HG02678 (cell line): ENCODE measurements around the gene TXLNA.
A peak's percentile ranks its signal among the peaks of the same experiment; 100 is the strongest.
"Not testable (repeated sequence)": the region's sequence is repeated elsewhere in the genome, so short reads cannot be mapped to it uniquely, and the experiment has no call there.

ENCODE experiments used
- ATAC-seq: cut with Tn5 transposase; IDR thresholded peaks from one replicate; pipeline ENCODE4 v1.9.1; 2021; ENCODE audit warnings: mild to moderate bottlenecking, moderate library complexity; ENCODE audit not compliant: unreplicated experiment

The TXLNA gene

GRCh38 chr1:32179443-32180185, at the start of gene TXLNA:
TSS of gene TXLNA (plus strand) at chr1:32179675. CDS start at chr1:32180346, 671 bp downstream.
- ATAC-seq, result peak; percentile 88

DNA sequence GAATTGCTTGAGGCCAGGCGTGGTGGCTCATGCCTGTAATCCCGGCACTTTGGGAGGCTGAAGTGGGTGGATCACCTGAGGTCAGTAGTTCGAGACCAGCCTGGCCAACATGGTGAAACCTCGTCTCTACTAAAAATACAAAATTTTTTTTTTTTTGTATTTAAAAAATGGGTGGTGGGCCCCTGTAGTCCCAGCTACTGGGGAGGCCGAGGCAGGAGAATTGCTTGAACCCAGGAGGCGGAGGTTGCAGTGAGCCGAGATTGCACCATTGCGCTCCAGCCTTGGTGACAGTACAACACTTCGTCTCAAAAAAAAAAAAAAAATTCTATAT, 45.6 kb upstream of the TXLNA start:
- not testable (repeated sequence) for ATAC-seq

DNA sequence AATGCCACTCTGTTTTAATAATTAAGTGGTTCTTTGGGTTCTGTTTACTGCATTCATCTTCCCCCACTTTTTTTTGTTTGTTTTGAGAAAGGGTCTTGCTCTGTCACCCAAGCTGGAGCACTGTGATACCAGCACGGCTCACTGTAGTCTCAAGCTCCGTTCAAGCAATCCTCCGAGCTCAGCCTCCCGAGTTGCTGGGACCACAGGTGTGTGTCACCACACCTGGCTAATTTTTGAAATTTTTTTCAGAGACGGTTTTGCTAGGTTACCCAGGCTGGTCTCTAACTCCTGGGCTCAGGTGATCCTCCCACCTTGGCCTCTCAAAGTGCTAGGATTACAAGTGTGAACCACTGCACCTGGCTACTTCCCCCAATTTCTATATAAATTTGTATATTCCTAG, 42.4 kb upstream of the TXLNA start:
- no peak for ATAC-seq

DNA sequence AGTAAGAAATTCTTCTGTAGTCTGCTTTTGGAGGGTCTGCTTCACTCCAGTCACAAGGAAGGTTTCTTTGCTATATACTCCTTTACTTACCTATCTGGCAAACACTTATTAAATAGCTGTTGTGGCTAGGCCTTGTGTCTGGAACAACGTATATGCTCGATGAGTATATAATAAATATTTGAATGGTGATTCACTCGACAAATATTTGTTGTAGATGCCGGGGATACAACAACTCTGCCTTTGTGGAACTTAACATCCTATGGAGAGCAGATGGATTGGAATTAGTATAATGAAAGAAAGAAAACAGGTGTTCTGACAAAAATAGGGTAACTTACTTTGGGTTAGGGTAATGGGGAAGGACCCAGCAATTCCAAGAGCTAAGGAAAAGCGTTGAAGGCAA, 40.5 kb upstream of the TXLNA start:
- no peak for ATAC-seq

GRCh38 chr1:32142446-32143301, 36.8 kb upstream of the TXLNA start:
- no peak for ATAC-seq

GRCh38 chr1:32143302-32143695, 36.2 kb upstream of the TXLNA start:
- ATAC-seq, result not testable (repeated sequence)

GRCh38 chr1:32144033-32144432, 35.4 kb upstream of the TXLNA start:
- no peak for ATAC-seq

GRCh38 chr1:32147799-32148198, 31.7 kb upstream of the TXLNA start:
- ATAC-seq, result not testable (repeated sequence)

- ATAC-seq, result no peak
Measured at GRCh38 chr1:32150847-32151246, 28.6 kb upstream of the TXLNA start.

DNA sequence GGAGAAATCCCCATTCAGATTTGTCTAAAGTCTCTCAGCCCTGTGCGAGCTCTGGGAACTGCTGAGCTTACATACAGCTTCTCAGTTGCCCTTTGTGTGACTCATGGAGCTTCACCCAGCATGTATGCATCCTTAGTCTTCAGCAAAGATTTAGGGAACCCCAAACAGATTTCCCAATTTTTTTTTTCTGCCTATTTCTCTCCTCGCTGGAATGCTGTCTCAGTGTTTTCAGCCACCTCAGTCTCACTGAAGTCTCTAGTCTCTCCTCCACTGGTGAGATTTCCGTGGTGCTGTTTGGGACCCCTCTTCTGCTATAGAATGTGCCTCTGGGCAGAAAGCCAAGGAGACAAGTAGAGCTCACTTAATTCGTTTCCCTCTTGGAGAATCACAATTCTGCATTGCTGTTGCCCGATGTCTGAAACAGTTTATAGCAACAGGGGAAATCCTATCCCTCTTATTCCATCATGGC, 28.1 kb upstream of the TXLNA start:
- ATAC-seq, result no peak

- no peak for ATAC-seq
Measured at GRCh38 chr1:32159189-32159588, 20.3 kb upstream of the TXLNA start.

GRCh38 chr1:32163405-32163804, 16.1 kb upstream of the TXLNA start:
- ATAC-seq, result no peak

DNA sequence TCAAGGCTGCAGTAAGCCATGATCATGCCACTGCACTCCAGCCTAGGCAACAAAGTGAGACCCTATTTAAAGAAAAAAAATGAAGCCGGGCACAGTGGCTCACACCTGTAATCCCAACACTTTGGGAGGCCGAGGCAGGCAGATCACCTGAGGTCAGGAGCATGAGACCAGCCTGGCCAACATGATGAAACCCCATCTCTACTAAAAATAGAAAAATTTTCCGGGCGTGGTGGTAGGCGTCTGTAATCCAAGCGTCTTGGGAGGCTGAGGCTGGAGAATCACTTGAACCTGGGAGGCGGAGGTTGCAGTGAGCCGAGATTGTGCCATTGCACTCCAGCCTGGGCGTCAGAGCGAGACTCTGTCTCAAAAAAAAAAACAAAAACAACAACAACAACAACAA, 13.8 kb upstream of the TXLNA start:
- ATAC-seq, result not testable (repeated sequence)

DNA sequence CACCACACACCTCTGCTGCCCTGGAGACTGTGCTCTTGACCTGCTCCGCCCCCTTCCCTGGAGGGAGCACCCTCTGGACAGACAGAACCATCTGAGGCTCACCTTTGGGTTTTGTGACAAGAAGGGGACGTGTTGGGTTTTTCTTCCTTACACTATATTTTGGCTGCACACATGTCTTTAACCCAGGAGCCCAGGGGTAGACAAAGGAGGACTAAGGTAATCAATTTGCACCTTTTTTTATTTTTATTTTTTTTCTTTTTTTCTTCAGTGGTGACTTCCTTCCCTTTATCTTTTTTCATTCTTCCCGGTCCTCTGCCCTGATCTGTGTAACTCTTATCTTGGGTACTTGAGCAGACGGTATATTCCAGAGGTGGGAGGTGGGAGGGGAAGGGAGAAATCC, 8.5 kb upstream of the TXLNA start:
- no peak for ATAC-seq

GRCh38 chr1:32172621-32173245, 6.7 kb upstream of the TXLNA start:
- ATAC-seq, result no peak

- ATAC-seq, result no peak
Measured at GRCh38 chr1:32178380-32179192, 889 bp upstream of the TXLNA start.

DNA sequence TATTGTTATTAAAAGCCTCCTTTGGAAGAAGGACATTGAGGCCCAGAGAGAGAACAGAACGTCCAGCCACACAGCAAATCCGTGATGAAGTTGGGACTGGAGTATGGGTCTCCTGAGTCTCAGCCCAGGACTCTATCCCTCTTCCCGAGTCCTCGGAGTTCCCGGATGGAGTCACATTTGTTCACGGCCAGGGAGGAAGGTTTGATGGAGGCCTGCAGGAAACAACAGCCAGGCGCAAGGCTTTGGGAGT, 357 bp upstream of the TXLNA start:
- no peak for ATAC-seq

DNA sequence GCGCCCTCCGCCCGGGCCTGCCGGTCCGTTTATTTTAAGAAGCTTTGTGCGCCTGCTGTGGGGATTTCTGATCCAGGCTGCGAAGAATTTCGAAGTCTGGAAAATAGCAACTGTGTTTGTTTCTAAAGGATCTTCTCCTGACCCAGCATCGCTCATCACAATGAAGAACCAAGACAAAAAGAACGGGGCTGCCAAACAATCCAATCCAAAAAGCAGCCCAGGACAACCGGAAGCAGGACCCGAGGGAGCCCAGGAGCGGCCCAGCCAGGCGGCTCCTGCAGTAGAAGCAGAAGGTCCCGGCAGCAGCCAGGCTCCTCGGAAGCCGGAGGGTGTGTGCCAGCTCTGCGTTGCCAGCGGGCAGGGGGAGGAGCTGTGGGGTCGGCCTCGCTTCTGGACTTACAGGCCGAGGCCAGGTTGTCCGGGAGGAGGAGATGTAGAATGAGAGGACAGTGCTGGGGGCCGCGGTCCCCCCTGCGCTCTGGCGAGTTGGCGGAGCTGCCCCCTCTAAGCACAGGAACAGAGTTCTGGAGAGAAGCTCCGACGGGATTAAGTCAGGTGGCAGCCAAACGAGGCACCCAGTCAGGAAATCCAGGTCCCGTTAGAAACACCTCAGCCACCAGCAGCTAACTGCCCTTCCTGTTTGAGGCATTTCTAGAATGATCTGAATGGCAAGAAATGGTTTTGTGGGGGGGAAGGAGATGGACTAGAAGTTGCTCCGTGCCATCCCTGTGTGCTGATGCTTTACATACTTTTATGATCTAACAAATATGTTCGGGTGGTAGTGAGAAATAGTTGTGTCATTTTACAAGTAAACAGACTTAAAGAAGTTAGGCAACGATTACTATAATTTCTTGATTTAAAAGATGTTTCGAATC, 948 bp downstream of the TXLNA start:
- ATAC-seq, result no peak

- ATAC-seq, result no peak
Measured at GRCh38 chr1:32181065-32181464, 1.6 kb downstream of the TXLNA start.

DNA sequence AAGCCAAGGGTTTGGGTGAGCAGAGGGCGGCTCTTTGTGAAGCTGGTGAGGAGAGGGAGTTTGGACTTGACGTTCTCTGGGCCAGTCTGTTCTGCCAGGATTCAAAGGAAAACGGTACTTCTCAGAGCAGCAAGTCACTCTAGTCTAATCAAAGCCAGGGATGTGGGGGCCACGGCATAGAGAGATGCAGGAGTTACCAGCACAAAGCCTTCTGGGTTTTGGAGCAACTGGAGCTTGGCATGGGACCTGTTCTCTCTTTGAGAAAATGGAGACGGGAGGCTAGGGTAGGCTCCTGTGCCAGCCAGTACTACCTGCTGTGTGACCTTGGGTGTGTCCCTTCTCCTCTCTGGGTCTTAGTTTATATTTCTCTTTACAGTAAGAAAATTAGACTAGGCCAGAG, 2.1 kb downstream of the TXLNA start:
- ATAC-seq, result no peak
